ENCODE results near the gene PAN3.
"Not testable (repeated sequence)": the region's sequence is repeated elsewhere in the genome, so short reads cannot be mapped to it uniquely, and the experiment has no call there.

Gene PAN3

DNA sequence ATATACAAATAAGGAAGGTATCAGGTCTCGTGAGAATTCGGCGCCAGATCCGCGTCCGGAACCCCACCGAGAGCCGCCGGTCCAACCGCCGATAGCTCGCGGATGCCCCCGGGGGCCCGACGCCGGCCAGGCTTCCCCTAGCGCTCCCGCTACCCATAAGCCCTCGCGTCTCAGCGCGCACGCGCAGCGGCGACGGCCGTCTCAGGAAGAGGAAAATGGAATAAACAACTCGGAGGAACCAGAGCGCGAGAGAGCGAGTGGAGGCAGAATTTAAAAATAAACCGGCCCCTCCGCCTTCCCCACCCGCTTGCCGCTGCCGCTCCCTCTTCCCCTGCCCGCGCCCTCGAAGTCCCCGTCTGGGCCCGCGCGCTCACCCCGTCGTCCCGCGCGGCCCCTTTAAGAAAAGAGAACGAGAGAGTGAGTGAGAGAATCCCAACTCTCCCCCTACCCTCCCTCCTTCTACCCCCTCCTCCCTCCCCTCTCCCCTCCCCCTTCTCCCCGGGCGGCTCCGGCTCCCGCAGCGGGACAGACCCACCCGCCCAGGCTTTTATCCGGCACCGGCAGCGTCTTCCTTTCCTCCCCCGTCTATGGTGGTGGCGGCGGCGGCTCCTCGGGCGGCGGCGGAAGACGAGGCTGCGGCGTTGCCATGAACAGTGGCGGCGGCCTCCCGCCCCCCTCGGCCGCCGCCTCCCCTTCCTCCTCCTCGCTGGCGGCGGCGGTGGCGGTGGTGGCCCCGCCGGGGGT lies at the start of gene PAN3:
PAN3 (plus strand) TSS at position 534 of the 744 bp plus-strand sequence; CDS start at position 647, 113 bp downstream.
- peaks cover 3% of the 10 kb centered on the region for H3K4me1 ChIP-seq (ENCODE audit: control insufficient read depth, insufficient read depth, low read length)
- peak within 1 kb of the TSS; percentile 89 for H3K27ac ChIP-seq (ENCODE audit: low read length)
- peak within 1 kb of the TSS; percentile 87 to 92 for H3K4me3 ChIP-seq (ENCODE audit: low read length in 2 of 2)
- peak within 1 kb of the TSS; percentile 94 for H3K9ac ChIP-seq (ENCODE audit: low read length in 2 of 2)
- H3K36me3 ChIP-seq (ENCODE audit: control insufficient read depth in 2 of 2, insufficient read depth in 2 of 2, low read length in 2 of 2), result no peaks in the 10 kb centered on the region
- H3K9me3 ChIP-seq (ENCODE audit: control insufficient read depth in 2 of 2, low read length in 2 of 2), result no peaks in the 10 kb centered on the region
- H3K27me3 ChIP-seq (ENCODE audit: control insufficient read depth in 1 of 2, insufficient read depth in 2 of 2, low read length in 2 of 2), result no peaks in the 10 kb centered on the region

DNA sequence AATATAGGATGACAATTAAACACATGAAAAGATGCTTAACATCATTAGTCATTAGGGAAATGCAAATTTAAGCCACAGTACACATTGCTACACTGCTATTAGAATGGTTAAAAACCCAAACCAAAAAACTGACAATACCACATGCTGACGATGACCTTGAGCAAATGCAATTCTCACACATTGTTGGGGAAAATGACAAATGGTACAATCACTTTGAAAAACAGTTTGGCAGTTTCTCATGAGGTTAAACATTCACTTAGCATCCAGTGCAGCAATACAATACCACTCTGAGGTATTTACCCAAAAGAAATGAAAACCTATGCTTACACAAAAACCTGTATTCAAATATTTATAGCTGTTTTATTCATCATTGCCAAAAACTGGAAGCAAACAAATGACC lies 49.3 kb upstream of the PAN3 start:
- no peaks in the 10 kb centered on the region for H3K4me1 ChIP-seq (ENCODE audit: control insufficient read depth, insufficient read depth, low read length)
- H3K9ac ChIP-seq (ENCODE audit: low read length in 2 of 2), result no peak overlapping the region
- no peak overlapping the region for H3K27ac ChIP-seq (ENCODE audit: low read length)
- H3K36me3 ChIP-seq (ENCODE audit: control insufficient read depth in 2 of 2, insufficient read depth in 2 of 2, low read length in 2 of 2), result no peaks in the 10 kb centered on the region
- no peak overlapping the region for H3K4me3 ChIP-seq (ENCODE audit: low read length in 2 of 2)
- H3K9me3 ChIP-seq (ENCODE audit: control insufficient read depth in 2 of 2, low read length in 2 of 2), result no peaks in the 10 kb centered on the region
- H3K27me3 ChIP-seq (ENCODE audit: control insufficient read depth in 1 of 2, insufficient read depth in 2 of 2, low read length in 2 of 2), result peaks cover 0 to 2% of the 10 kb centered on the region in 2 donors

- Histone ChIP-seq H3K27ac (ENCODE audit: low read length) (no peak overlapping the region), H3K9ac (ENCODE audit: low read length in 2 of 2) (no peak overlapping the region), H3K4me1 (ENCODE audit: control insufficient read depth, insufficient read depth, low read length) (no peaks in the 10 kb centered on the region), H3K9me3 (ENCODE audit: control insufficient read depth in 2 of 2, low read length in 2 of 2) (no peaks in the 10 kb centered on the region), H3K36me3 (ENCODE audit: control insufficient read depth in 2 of 2, insufficient read depth in 2 of 2, low read length in 2 of 2) (no peaks in the 10 kb centered on the region), H3K27me3 (ENCODE audit: control insufficient read depth in 1 of 2, insufficient read depth in 2 of 2, low read length in 2 of 2) (peaks cover 4% of the 10 kb centered on the region in 2 donors), H3K4me3 (ENCODE audit: low read length in 2 of 2) (no peak overlapping the region)
These were observed 45.9 kb upstream of the PAN3 start for GRCh38 chr13:28092431-28092830.

DNA sequence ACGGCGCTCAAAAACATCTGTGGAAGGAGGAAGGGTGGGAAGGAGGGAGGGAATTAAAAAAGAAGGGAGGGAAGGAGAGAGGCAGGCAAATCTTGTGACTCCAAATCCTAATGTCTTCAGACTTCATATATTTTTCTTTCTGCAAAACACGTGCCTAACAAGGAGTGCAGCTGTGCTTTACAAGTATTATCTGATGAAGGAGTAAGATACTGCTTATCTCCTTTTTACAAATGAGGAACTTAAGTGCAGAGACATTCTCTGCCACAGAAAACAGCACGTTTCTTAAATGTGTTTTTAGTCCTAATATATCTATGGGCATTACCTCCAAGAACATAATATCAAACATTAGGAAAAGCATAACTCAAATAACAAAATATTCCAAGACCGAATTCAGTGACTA lies 44.5 kb upstream of the PAN3 start:
- Histone ChIP-seq H3K4me3 (ENCODE audit: low read length in 2 of 2) (no peak overlapping the region), H3K4me1 (ENCODE audit: control insufficient read depth, insufficient read depth, low read length) (no peaks in the 10 kb centered on the region), H3K9ac (ENCODE audit: low read length in 2 of 2) (no peak overlapping the region), H3K27ac (ENCODE audit: low read length) (no peak overlapping the region), H3K36me3 (ENCODE audit: control insufficient read depth in 2 of 2, insufficient read depth in 2 of 2, low read length in 2 of 2) (no peaks in the 10 kb centered on the region), H3K27me3 (ENCODE audit: control insufficient read depth in 1 of 2, insufficient read depth in 2 of 2, low read length in 2 of 2) (peaks cover 9 to 11% of the 10 kb centered on the region in 2 donors), H3K9me3 (ENCODE audit: control insufficient read depth in 2 of 2, low read length in 2 of 2) (peaks cover 0 to 2% of the 10 kb centered on the region in 2 donors)

DNA sequence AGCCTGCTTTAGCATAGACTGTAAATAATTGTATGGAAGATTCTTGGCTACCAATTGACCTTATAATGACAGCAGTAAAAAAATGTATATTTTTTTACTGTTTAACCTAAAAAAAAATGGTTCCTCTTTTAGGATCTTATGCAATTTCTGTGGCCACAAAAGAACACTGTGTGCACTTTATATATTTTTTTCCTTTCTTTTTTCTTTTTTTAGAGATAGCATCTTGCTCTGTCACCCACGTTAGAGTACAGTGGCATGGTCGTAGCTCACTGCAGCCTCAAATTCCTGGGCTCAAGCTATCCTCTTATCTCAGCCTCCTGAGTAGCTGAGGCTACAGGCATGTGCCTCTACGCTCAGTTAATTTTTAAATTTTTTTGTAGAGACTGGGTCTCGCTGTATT lies 44.0 kb upstream of the PAN3 start:
- H3K36me3 ChIP-seq (ENCODE audit: control insufficient read depth in 2 of 2, insufficient read depth in 2 of 2, low read length in 2 of 2), result no peaks in the 10 kb centered on the region
- H3K4me1 ChIP-seq (ENCODE audit: control insufficient read depth, insufficient read depth, low read length), result no peaks in the 10 kb centered on the region
- H3K27ac ChIP-seq (ENCODE audit: low read length), result no peak overlapping the region
- H3K9me3 ChIP-seq (ENCODE audit: control insufficient read depth in 2 of 2, low read length in 2 of 2), result peaks cover 0 to 3% of the 10 kb centered on the region in 2 donors
- no peak overlapping the region for H3K4me3 ChIP-seq (ENCODE audit: low read length in 2 of 2)
- H3K9ac ChIP-seq (ENCODE audit: low read length in 2 of 2), result no peak overlapping the region
- H3K27me3 ChIP-seq (ENCODE audit: control insufficient read depth in 1 of 2, insufficient read depth in 2 of 2, low read length in 2 of 2), result peaks cover 9 to 14% of the 10 kb centered on the region in 2 donors

GRCh38 chr13:28097503-28097902 lies 40.8 kb upstream of the PAN3 start:
- Histone ChIP-seq H3K36me3 (ENCODE audit: control insufficient read depth in 2 of 2, insufficient read depth in 2 of 2, low read length in 2 of 2) (no peaks in the 10 kb centered on the region), H3K27ac (ENCODE audit: low read length) (no peak overlapping the region), H3K4me1 (ENCODE audit: control insufficient read depth, insufficient read depth, low read length) (peaks cover 12% of the 10 kb centered on the region), H3K9me3 (ENCODE audit: control insufficient read depth in 2 of 2, low read length in 2 of 2) (peaks cover 0 to 3% of the 10 kb centered on the region in 2 donors), H3K9ac (ENCODE audit: low read length in 2 of 2) (no peak overlapping the region), H3K4me3 (ENCODE audit: low read length in 2 of 2) (no peak overlapping the region), H3K27me3 (ENCODE audit: control insufficient read depth in 1 of 2, insufficient read depth in 2 of 2, low read length in 2 of 2) (peaks cover 19 to 37% of the 10 kb centered on the region in 2 donors)

DNA sequence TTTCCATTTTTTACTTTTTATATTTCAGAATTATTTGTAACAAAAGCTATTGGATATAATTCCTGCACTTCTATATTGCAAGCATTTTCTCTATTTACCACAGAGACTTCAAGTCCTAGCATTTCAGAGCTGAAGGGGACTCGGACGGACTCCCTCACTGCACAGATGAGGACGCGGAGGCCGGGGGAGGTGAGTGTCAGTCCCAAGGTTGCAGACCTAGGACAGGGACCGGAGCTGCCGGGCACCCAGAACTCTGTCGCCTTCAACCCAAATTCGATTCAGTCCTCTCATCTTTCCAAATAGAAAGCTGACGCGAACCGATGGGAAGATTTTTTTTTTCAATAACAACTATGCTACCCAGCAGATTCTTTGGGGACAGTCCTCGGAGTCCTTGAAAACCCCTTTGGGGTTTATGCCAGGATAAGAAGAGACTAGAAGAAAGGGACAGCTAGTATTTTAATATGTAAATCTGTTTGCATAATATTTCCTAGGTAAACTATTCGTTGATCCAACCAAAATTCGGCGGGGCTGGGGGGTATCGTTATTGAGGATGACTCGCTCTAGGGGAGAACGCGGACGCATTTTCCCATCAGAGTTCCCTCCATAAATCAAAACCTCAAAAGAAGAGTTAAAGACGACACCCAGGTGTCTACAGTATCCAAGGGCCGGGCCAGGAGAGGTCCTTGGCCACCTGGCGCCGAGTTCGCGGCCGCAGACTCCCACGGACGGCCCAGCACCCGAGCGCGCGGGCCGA lies 38.8 kb upstream of the PAN3 start:
- peaks cover 0 to 3% of the 10 kb centered on the region in 2 donors for H3K9me3 ChIP-seq (ENCODE audit: control insufficient read depth in 2 of 2, low read length in 2 of 2)
- H3K27me3 ChIP-seq (ENCODE audit: control insufficient read depth in 1 of 2, insufficient read depth in 2 of 2, low read length in 2 of 2), result peaks cover 17 to 38% of the 10 kb centered on the region in 2 donors
- H3K27ac ChIP-seq (ENCODE audit: low read length), result no peak overlapping the region
- peaks cover 12% of the 10 kb centered on the region for H3K4me1 ChIP-seq (ENCODE audit: control insufficient read depth, insufficient read depth, low read length)
- no peaks in the 10 kb centered on the region for H3K36me3 ChIP-seq (ENCODE audit: control insufficient read depth in 2 of 2, insufficient read depth in 2 of 2, low read length in 2 of 2)
- H3K9ac ChIP-seq (ENCODE audit: low read length in 2 of 2), result no peak overlapping the region
- H3K4me3 ChIP-seq (ENCODE audit: low read length in 2 of 2), result peak overlapping the region in 1 of 2 donors; percentile 59

DNA sequence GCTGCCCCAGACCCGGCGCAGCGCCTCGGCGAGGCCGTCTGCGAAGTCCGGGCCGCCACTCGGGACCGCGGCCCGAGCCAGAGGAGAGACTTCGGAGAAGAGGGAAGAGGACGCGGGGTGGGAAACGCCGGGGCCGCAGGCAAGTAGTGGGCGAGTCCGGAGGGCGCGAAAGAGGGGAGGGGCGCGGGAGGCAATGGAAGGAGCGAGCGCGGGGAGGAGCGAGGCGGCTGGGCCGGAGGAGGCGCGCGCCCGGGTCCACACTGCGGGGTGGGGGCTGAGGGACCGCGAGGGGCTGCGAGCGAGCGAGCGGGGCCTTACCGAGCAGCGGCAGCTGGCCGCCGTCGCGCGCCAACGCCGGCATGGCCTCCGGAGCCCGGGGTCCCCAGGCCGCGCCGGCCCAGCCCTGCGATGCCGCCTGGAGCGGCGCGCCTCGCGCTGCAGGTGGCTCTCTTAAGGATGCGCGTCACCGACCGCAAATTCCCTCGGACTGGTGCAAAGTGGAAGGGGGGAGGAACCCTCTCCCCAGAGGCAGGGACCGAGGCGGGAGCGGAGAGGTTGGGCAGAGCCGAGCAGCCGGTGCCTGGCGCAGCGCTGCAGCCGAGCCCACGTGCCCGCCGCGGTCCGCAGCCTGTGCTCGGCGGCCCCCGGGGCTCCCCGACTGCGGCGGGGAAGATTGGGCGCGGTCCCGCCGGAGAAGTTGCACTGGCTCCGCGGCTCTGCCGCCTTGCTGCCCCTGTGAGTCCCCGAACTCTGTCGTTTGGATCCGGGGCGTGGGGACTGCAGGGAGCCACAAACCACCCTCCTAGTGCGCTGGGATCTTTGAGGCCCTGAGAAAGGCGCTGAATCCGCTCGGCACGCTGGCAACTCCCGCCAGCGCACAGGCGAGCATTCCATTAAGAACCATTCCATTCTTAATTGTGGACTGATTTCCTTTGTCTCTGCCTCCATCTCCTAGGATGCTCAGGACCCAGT lies 37.9 kb upstream of the PAN3 start, which contains the start of gene FLT3:
FLT3 (minus strand) TSS at position 427 of the 972 bp plus-strand sequence; CDS start at position 361, 66 bp downstream.
- no peak within 1 kb of the TSS for H3K27ac ChIP-seq (ENCODE audit: low read length)
- no peak within 1 kb of the TSS for H3K9ac ChIP-seq (ENCODE audit: low read length in 2 of 2)
- peaks cover 17 to 37% of the 10 kb centered on the region in 2 donors for H3K27me3 ChIP-seq (ENCODE audit: control insufficient read depth in 1 of 2, insufficient read depth in 2 of 2, low read length in 2 of 2)
- H3K4me3 ChIP-seq (ENCODE audit: low read length in 2 of 2), result peak within 1 kb of the TSS; percentile 35 to 59
- peaks cover 12% of the 10 kb centered on the region for H3K4me1 ChIP-seq (ENCODE audit: control insufficient read depth, insufficient read depth, low read length)
- H3K9me3 ChIP-seq (ENCODE audit: control insufficient read depth in 2 of 2, low read length in 2 of 2), result peaks cover 0 to 3% of the 10 kb centered on the region in 2 donors
- no peaks in the 10 kb centered on the region for H3K36me3 ChIP-seq (ENCODE audit: control insufficient read depth in 2 of 2, insufficient read depth in 2 of 2, low read length in 2 of 2)

GRCh38 chr13:28101886-28102285 lies 36.5 kb upstream of the PAN3 start:
- H3K36me3 ChIP-seq (ENCODE audit: control insufficient read depth in 2 of 2, insufficient read depth in 2 of 2, low read length in 2 of 2); H3K9ac ChIP-seq (ENCODE audit: low read length in 2 of 2): not testable (repeated sequence)
- peaks cover 15 to 35% of the 10 kb centered on the region in 2 donors for H3K27me3 ChIP-seq (ENCODE audit: control insufficient read depth in 1 of 2, insufficient read depth in 2 of 2, low read length in 2 of 2)

GRCh38 chr13:28106976-28107375 lies 31.4 kb upstream of the PAN3 start:
- Histone ChIP-seq H3K36me3 (ENCODE audit: control insufficient read depth in 2 of 2, insufficient read depth in 2 of 2, low read length in 2 of 2) (no peaks in the 10 kb centered on the region), H3K4me3 (ENCODE audit: low read length in 2 of 2) (no peak overlapping the region), H3K4me1 (ENCODE audit: control insufficient read depth, insufficient read depth, low read length) (no peaks in the 10 kb centered on the region)

More at GRCh38 chr13:28101886-28102285, 36.5 kb upstream of the PAN3 start:
- H3K4me3 ChIP-seq (ENCODE audit: low read length in 2 of 2); H3K9me3 ChIP-seq (ENCODE audit: control insufficient read depth in 2 of 2, low read length in 2 of 2); H3K27ac ChIP-seq (ENCODE audit: low read length): not testable (repeated sequence)
- peaks cover 12% of the 10 kb centered on the region for H3K4me1 ChIP-seq (ENCODE audit: control insufficient read depth, insufficient read depth, low read length)

More at GRCh38 chr13:28106976-28107375, 31.4 kb upstream of the PAN3 start:
- H3K27ac ChIP-seq (ENCODE audit: low read length), result no peak overlapping the region
- H3K9ac ChIP-seq (ENCODE audit: low read length in 2 of 2), result no peak overlapping the region
- H3K27me3 ChIP-seq (ENCODE audit: control insufficient read depth in 1 of 2, insufficient read depth in 2 of 2, low read length in 2 of 2), result peaks cover 0 to 2% of the 10 kb centered on the region in 2 donors
- H3K9me3 ChIP-seq (ENCODE audit: control insufficient read depth in 2 of 2, low read length in 2 of 2), result no peaks in the 10 kb centered on the region
